DND-41 (cell line): Measurements from ENCODE around the gene KLK3.

Experiments used
- ATAC-seq: fragments of 200-7000 bp; cut with Tn5 transposase; 3 replicates; pipeline ENCODE4 v1.9.1; 2021; ENCODE audit warnings: low read depth; ENCODE audit not compliant: insufficient read depth
- DNase-seq: peaks from one replicate; pipeline ENCODE4 v3.0.0-alpha.2; 2020
- H2AFZ ChIP-seq: 2 replicates; pipeline ENCODE4 v1.6.0; 2012; ENCODE audit warnings: low read depth, low read length
- H3K27ac ChIP-seq: 2 replicates; pipeline ENCODE4 v1.5.1; 2012; ENCODE audit warnings: low read length, inconsistent platforms
- H3K27me3 ChIP-seq: fragments of 200-600 bp; sonication (generic); 2 replicates; pipeline ENCODE4 v1.6.0; 2012; ENCODE audit warnings: low read length, mild to moderate bottlenecking, inconsistent platforms; ENCODE audit not compliant: insufficient read depth, poor library complexity
- H3K36me3 ChIP-seq: 2 replicates; pipeline ENCODE4 v1.5.1; 2012; ENCODE audit warnings: low read length, inconsistent platforms; ENCODE audit not compliant: insufficient read depth
- H3K4me1 ChIP-seq: 2 replicates; pipeline ENCODE4 v1.5.1; 2012; ENCODE audit warnings: mild to moderate bottlenecking, low read length; ENCODE audit not compliant: insufficient read depth
- H3K4me2 ChIP-seq: 2 replicates; pipeline ENCODE4 v1.6.0; 2012; ENCODE audit warnings: mild to moderate bottlenecking, moderate library complexity, low read length, inconsistent platforms; ENCODE audit not compliant: insufficient read depth
- H3K4me3 ChIP-seq, 2 experiments: fragments of 200-600 bp in 1 of 2; shearing (Covaris generic) in 1 of 2; 2 replicates each; pipeline ENCODE4 v1.5.1; 2012 to 2016; ENCODE audit warnings: inconsistent platforms in 2 of 2, low read length in 2 of 2, mild to moderate bottlenecking in 2 of 2, low read depth in 1 of 2, moderate library complexity in 1 of 2
- H3K79me2 ChIP-seq: 2 replicates; pipeline ENCODE4 v1.6.0; 2012; ENCODE audit warnings: low read length, inconsistent platforms; ENCODE audit not compliant: insufficient read depth
- H3K9ac ChIP-seq: 2 replicates; pipeline ENCODE4 v1.6.0; 2012; ENCODE audit warnings: low read depth, mild to moderate bottlenecking, inconsistent platforms, low read length, moderate library complexity
- H3K9me3 ChIP-seq: 2 replicates; pipeline ENCODE4 v1.5.1; 2012; ENCODE audit warnings: low read length, moderate library complexity, mild to moderate bottlenecking, inconsistent platforms; ENCODE audit not compliant: insufficient read depth, severe bottlenecking
- H4K20me1 ChIP-seq: 2 replicates; pipeline ENCODE4 v1.6.0; 2012; ENCODE audit warnings: low read length; ENCODE audit not compliant: insufficient read depth
- CTCF ChIP-seq: IDR thresholded peaks from 2 replicates; pipeline ENCODE4 v1.5.1; 2012; ENCODE audit warnings: borderline replicate concordance, low read length, moderate library complexity, mild to moderate bottlenecking; ENCODE audit not compliant: poor library complexity, severe bottlenecking; ENCODE audit errors: extremely low read depth
- EZH2 ChIP-seq: IDR thresholded peaks from 3 replicates; pipeline ENCODE4 v1.6.1; 2012; ENCODE audit warnings: borderline replicate concordance, low read depth, mild to moderate bottlenecking, moderate library complexity, low read length, inconsistent platforms; ENCODE audit not compliant: severe bottlenecking

KLK3 gene

GRCh38 chr19:50837300-50837699 lies 17.4 kb upstream of the KLK3 start:
- Histone ChIP-seq H3K4me1 (no peaks in the 10 kb centered on the region), H3K27ac (no peak overlapping the region), H3K27me3 (no peaks in the 10 kb centered on the region), H3K4me2 (no peak overlapping the region), H3K4me3 (no peak overlapping the region), H3K36me3 (no peaks in the 10 kb centered on the region), H3K9ac (no peak overlapping the region), H2AFZ (no peak overlapping the region), H3K79me2 (no peaks in the 10 kb centered on the region), H3K9me3 (no peaks in the 10 kb centered on the region), H4K20me1 (no peaks in the 10 kb centered on the region)
- DNase-seq (no peak), ATAC-seq (no peak)
- TF ChIP-seq CTCF, result no peak
- TF ChIP-seq EZH2, result no peak

DNA sequence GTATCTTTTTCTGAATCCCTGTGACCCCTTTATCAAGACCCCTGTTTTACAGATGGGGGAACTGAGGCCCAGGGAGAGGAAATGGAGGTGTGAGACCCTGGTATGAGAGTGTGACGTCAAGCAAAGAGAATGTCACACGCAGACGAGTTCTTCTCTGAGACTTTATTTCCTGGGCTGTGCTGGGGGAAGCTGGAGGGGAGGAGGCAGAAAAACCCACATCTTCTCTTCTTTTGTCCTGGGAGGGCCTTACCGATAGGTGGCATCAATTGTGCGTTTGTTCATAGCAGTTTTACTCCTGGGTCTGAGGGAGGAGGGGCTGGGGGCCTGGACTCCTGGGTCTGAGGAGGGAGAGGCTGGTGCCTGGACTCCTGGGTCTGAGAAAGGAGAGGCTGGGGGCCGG lies 16.5 kb upstream of the KLK3 start:
- no peak overlapping the region for H3K4me3 ChIP-seq
- H3K27ac ChIP-seq, result no peak overlapping the region
- ATAC-seq, result no peak
- H3K79me2 ChIP-seq, result no peaks in the 10 kb centered on the region
- no peaks in the 10 kb centered on the region for H3K27me3 ChIP-seq
- DNase-seq, result no peak
- no peak overlapping the region for H3K4me2 ChIP-seq
- no peaks in the 10 kb centered on the region for H4K20me1 ChIP-seq
- no peak for TF ChIP-seq EZH2
- peak; percentile 27 for TF ChIP-seq CTCF
- H3K36me3 ChIP-seq, result no peaks in the 10 kb centered on the region
- H3K9ac ChIP-seq, result no peak overlapping the region
- no peaks in the 10 kb centered on the region for H3K9me3 ChIP-seq
- H3K4me1 ChIP-seq, result no peaks in the 10 kb centered on the region
- H2AFZ ChIP-seq, result no peak overlapping the region

DNA sequence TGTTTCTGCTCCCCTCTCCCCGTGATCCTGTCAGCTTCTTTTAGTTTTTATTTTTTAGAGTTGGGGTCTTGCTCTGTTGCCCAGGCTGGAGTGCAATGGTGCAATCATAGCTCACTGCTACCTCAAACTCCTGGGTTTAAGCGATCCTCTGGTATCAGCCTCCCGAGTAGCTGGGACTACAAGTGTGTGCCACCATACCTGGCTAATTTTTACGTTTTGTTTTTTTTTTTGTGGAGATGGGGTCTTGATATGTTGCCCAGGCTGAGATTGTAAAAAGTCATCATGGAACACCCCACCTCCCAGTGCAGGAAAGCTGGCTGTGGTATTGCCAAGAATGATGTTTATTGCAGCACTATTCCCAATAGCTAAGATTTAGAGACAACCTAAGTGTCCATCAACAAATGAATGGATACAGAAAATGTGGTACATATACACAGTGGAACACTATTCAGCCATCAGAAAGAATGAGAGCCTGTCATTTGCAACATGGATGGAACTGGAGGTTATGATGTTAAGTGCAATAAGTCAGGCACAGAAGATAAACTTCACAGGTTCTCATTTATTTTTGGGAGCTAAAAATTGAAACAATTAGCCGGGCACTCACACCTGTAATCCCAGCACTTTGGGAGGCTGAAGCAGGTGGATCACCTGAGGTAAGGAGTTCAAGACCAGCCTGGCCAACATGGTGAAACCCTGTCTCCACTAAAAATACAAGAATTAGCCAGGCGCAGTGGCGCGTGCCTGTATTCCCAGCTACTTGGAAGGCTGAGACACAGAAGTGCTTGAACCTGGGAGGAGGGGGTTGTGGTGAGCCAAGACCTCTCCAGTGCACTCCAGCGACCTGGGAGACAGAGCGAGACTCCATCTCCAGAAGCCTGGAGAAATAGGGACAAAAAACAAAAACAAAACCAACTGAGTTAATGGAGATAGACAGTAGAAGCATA lies 14.7 kb upstream of the KLK3 start:
- no peaks in the 10 kb centered on the region for H3K36me3 ChIP-seq
- H3K9me3 ChIP-seq, result no peaks in the 10 kb centered on the region
- H3K27ac ChIP-seq, result no peak overlapping the region
- no peak for ATAC-seq
- H4K20me1 ChIP-seq, result no peaks in the 10 kb centered on the region
- H3K9ac ChIP-seq, result no peak overlapping the region
- H3K79me2 ChIP-seq, result no peaks in the 10 kb centered on the region
- H3K4me1 ChIP-seq, result no peaks in the 10 kb centered on the region
- H2AFZ ChIP-seq, result no peak overlapping the region
- TF ChIP-seq CTCF (no peak), EZH2 (no peak)
- DNase-seq, result no peak
- no peaks in the 10 kb centered on the region for H3K27me3 ChIP-seq
- H3K4me2 ChIP-seq, result no peak overlapping the region
- H3K4me3 ChIP-seq, result no peak overlapping the region
